Measurements from ENCODE around the gene PPP1R12B.
"Not testable (repeated sequence)": the region's sequence is repeated elsewhere in the genome, so short reads cannot be mapped to it uniquely, and the experiment has no call there.

The PPP1R12B gene

DNA sequence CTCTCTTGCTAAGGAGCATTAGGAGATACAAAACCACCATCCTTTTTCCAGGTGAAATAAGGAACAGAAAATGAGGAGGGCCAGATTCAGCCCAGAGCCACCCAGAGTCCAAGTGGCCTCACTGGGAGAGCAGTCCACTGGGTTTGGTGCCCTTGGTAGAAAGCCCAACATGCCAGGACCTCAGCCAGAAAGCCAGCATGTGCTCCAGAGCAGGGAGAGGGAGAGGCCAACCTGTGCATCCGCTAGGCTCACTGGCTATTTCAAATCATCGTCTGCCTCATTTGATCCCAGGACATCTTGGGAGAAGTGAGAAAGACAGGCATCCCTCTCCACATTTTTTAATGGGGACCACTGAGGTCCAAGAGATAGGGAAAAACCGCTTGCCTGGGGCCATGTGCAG is 287.7 kb downstream of the PPP1R12B start:
- not testable (repeated sequence) for DNase-seq

DNA sequence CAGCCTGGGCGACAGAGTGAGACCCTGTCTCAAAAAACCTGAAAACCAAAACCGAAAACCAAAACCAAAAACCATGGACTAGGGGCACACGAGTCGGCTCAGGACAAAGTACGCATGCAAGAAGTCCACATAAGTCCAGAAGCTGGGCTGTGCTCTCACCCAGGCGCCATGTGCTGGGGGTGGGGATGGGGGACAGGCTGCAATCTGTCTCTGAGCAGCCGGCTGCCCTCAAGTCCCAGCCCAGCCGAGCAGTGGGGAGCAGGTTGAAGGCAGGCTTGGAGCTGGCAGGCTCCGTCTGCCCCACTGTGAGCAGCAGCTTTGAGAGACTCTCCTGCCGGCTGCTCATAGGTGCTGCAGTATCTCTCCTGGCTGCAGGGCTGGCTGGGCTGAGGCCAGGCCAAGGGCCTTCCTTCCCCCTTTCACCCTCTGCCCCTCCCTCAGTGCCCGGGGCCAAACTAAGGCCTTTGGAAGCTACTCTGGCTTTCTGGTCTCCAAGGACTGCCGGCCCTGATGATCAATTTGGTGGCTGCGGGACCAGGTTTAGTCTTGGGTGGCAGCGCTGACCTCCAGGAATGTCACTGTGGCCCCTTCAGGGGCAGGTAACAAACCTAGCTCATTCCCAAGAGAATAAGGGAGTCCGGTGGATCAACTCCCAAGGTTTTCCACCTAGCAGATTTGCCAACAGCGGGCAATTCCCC is 289.0 kb downstream of the PPP1R12B start:
- not testable (repeated sequence) for DNase-seq

DNA sequence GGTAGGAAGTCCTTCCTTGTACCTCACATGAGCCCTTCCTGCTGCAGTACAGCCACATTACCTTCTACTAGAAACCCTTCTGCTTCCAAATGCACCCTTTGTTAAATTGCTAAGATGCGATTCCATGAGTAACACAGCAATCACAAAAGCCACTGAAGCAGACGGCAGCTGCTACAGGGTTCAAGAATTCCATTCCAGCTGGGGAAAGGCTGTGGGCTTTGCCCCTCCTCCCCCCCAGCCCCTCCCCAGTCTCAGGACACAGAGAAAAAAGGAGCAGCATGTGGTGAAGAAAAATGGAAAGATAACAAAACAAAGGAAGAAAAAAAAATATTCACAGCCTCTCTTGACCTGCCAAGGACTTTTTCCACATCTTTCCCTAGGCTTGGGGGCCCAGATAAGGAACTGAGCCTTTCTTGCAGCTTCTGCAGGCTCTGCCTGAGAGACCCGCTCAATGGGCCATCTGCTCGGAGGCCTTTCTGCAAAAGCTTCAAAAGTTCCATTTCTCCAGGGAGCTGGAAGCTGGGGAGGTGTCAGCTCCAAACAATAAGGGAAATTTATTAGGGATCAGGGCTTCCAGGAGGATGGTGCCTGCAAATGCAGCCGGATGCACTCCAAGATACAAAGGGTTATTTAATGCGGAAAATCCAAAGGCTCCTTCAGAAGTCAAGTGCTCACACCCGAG is 289.7 kb downstream of the PPP1R12B start:
- DNase-seq: no peak

DNA sequence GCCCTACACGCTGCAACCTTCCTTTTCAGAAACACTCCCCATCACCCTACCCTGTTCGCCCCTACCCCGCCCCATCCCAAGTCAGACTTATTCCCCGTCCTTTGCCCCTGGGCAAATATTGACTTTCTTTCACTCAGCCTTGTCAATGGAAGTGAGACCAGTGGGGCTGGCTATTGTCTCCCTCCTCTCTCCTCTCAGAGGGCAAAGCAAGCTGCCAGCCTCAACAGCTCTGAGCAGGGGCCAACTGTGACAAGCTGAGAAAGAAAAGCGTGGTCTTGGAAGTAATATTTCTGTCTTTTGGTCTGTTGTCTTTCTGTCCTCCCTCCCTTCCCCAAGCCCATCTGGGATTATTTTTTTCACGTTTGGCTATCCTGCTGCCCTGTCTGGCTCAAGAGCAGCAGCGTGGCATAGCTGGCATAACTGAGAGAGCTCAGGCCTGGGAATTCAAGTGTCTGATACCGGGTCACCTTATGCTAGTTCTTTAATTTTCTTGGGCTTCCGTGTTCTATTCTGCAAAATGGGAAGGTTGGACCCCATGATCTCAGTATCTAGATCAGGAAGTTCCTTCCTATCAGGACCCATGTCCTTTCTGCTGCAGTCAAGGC is 290.3 kb downstream of the PPP1R12B start:
- DNase-seq: not testable (repeated sequence)

DNA sequence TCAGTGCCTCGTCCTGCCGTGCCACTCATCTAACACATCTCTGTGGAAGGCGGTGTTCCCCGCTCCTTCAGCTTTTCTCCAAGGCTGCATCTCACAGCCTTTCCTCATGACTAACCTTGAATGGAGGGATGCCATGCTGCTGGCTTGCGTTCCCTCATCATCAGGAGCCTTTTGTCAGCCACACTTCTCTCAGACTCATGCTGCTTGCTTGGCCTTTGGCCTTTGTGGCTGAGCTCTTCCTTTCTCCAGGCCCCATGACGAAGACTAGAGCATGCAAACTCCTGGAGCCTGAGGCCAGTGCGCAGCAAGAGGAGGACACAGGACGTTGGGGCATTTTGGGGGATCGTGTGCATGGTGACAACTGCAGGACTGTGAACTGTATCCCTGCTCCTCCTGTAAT is 291.0 kb downstream of the PPP1R12B start:
- DNase-seq: no peak

DNA sequence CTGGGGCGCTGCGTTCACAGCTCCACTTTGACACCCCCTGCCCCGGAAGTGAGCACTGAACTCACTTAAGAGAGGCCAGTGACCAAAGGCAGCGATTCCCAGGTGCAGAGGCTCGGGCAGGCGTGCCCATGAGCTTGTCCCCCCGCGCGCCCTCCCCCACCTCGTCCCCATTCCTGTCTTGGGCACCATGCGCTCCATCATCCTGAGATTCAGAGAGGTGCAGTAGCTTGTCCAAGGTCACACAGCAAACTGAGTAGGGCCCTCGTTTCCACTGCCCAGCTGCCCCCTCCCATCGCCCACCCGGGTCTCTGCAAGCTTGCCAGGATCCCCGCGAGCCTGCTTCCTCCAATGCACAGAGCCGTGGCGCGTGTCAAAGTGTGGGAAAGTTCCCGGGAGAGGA is 293.7 kb downstream of the PPP1R12B start:
- DNase-seq: no peak

Measured in fibroblast of skin of scalp (primary cell).